Measurements from ENCODE around the gene PNMA5. TPM values are rescaled to one million over a fixed set of nuclear protein-coding genes. Genes with fewer than 3 reads are reported as not detected.
A peak's percentile ranks its signal among the peaks of the same experiment; 100 is the strongest.

PNMA5 gene
- total RNA-seq (2021; fragmentation: NEBNext Ultra II Directional; extraction: Animal tissue kit (Norgen Biotek cat#: 25700)) = 0.11 and 0.27 TPM in 2 replicates
- 0.11 and 0.14 TPM in 2 replicates for polyA plus RNA-seq (2011; rRNA removed)
- 0.43 TPM for polyA plus RNA-seq (2011; cell fraction: cytosol; rRNA removed)
- 0.44 TPM for polyA plus RNA-seq (2011; cell fraction: nucleus; rRNA removed)
- 0.08 to 0.37 TPM (median 0.35 TPM) in 4 replicates for polyA plus RNA-seq (2012, experiment 1 of 2)
- polyA plus RNA-seq (2012, experiment 2 of 2) = 0.22 TPM
- polyA plus RNA-seq (2013, experiment 1 of 2) = 0.10 TPM
- polyA plus RNA-seq (2013, experiment 2 of 2) = 0.06 TPM
- polyA minus RNA-seq (2011; rRNA and poly(A)+ RNA removed) = 0.09 and 0.54 TPM in 2 replicates
- not detected for polyA minus RNA-seq (2011; cell fraction: cytosol; rRNA and poly(A)+ RNA removed)
- not detected for polyA minus RNA-seq (2011; cell fraction: nucleus; rRNA and poly(A)+ RNA removed)
- long read RNA-seq, experiment 1, partial matches to known transcripts = 0 of 1 reads
- long read RNA-seq, experiment 1, other reads (novel, unspliced or antisense) = 1 of 1 reads
- long read RNA-seq, experiment 2 = 0 reads

- Histone ChIP-seq H3K27me3 (replicated peaks in 1 of 4; ENCODE audit: control insufficient read depth in 3 of 4, extremely low read depth in 1 of 4, insufficient read depth in 3 of 4, low read length in 3 of 4) (no peaks in the 10 kb centered on the region), H3K9ac (replicated peaks in 1 of 4; ENCODE audit: extremely low read depth in 1 of 4, low read depth in 3 of 4, low read length in 3 of 4) (no peak within 1 kb of the TSS), H2BK5ac (ENCODE audit: low read depth, low read length) (no peak within 1 kb of the TSS), H2BK20ac (ENCODE audit: low read length) (no peak within 1 kb of the TSS), H3K23me2 (ENCODE audit: low read depth, low read length) (0 out of 2 replicates have a peak, but pooled peaks cover 2% of the 10 kb centered on the region), H3K14ac (ENCODE audit: insufficient read length) (no peak within 1 kb of the TSS), H3K18ac (ENCODE audit: extremely low read depth, low read length) (no peak within 1 kb of the TSS; the same call in 1 of the 2 replicates), H3K27ac (ENCODE audit: low read depth, low read length) (no peak within 1 kb of the TSS), H2BK120ac (replicated peaks; ENCODE audit: low read depth, low read length) (no peak within 1 kb of the TSS), H3K4me3 (ENCODE audit: extremely low read depth in 1 of 4, insufficient read depth in 2 of 4, low read depth in 3 of 4, low read length in 4 of 4) (no peak within 1 kb of the TSS), H4K20me1 (replicated peaks in 1 of 2; ENCODE audit: control insufficient read depth in 1 of 2, insufficient read depth in 2 of 2, low read length in 2 of 2) (no peaks in the 10 kb centered on the region), H4K5ac (ENCODE audit: insufficient read length, low read depth, low read length) (no peak within 1 kb of the TSS), H3K56ac (replicated peaks; ENCODE audit: insufficient read length, low read depth, low read length) (no peak within 1 kb of the TSS), H2AK5ac (ENCODE audit: low read depth, low read length) (no peak within 1 kb of the TSS), H2BK15ac (ENCODE audit: low read length) (no peak within 1 kb of the TSS), H3K4ac (replicated peaks; ENCODE audit: insufficient read length, low read depth, low read length) (no peak within 1 kb of the TSS), H3K9me3 (ENCODE audit: insufficient read depth in 2 of 2, low read depth in 1 of 2, low read length in 1 of 2) (no peaks in the 10 kb centered on the region), H4K8ac (ENCODE audit: extremely low read depth, insufficient read depth, low read length) (no peak within 1 kb of the TSS), H3K4me1 (replicated peaks in 1 of 4; ENCODE audit: control insufficient read depth in 3 of 4, insufficient read depth in 4 of 4, low read length in 3 of 4) (peaks cover 0 to 5% (median 0%) of the 10 kb centered on the region in 4 experiments; a peak in 1 of 7 replicates), H4K91ac (replicated peaks; ENCODE audit: insufficient read length, low read length) (no peak within 1 kb of the TSS), H2BK12ac (ENCODE audit: low read depth, low read length) (no peak within 1 kb of the TSS), H2AFZ (ENCODE audit: low read length) (no peak within 1 kb of the TSS), H3K23ac (ENCODE audit: insufficient read length) (no peak within 1 kb of the TSS), H3K36me3 (ENCODE audit: control insufficient read depth in 2 of 4, insufficient read depth in 4 of 4, low read length in 3 of 4) (no peaks in the 10 kb centered on the region), H3K79me1 (ENCODE audit: low read depth, low read length) (no peaks in the 10 kb centered on the region), H3K4me2 (ENCODE audit: insufficient read depth in 1 of 2, low read depth in 2 of 2, low read length in 2 of 2) (peak within 1 kb of the TSS in 1 of 2 experiments; percentile 27; a peak in 1 of 4 replicates), H3K79me2 (ENCODE audit: control insufficient read depth in 1 of 2, insufficient read depth in 2 of 2, low read length in 2 of 2) (no peaks in the 10 kb centered on the region)
- CTCF ChIA-PET (ENCODE audit: partially characterized antibody) = no interaction called here
- POLR2A ChIA-PET (ENCODE audit: partially characterized antibody) = no interaction called here
- FAIRE-seq (no peak), DNase-seq (ENCODE audit: low read depth in 1 of 2, low spot score in 2 of 2) (no peak)
- 93% methylated on average over 6 of the region's 31 CpGs; no CpG with 5 or more reads in 1 of the 2 experiments for WGBS, 2 experiments (ENCODE audit: extremely low coverage in 1 of 2, insufficient coverage in 1 of 2, insufficient read length in 1 of 2, insufficient replicate concordance in 2 of 2, low coverage in 1 of 2, low lambda C conversion rate in 2 of 2, missing lambda C conversion rate in 1 of 2)
- TF ChIP-seq CTBP2 (IDR thresholded peaks at IDR 0.05; ENCODE audit: borderline replicate concordance, insufficient read depth, insufficient read length, low read length) (no peak), JUN (IDR thresholded peaks at IDR 0.05; ENCODE audit: low read depth, low read length) (no peak), TCF12 (IDR thresholded peaks at IDR 0.05; ENCODE audit: low read depth, low read length) (no peak), ASH2L (IDR thresholded peaks at IDR 0.05; ENCODE audit: low read length) (no peak), POU5F1 (IDR thresholded peaks at IDR 0.05; ENCODE audit: low read depth, low read length) (no peak), EGR1 (IDR thresholded peaks at IDR 0.05; ENCODE audit: borderline replicate concordance, low read depth, low read length) (no peak), SAP30 (IDR thresholded peaks at IDR 0.05; ENCODE audit: insufficient read depth, insufficient replicate concordance, low read length) (no peak), POLR2A (IDR thresholded peaks at IDR 0.05; ENCODE audit: control extremely low read depth in 1 of 2, low read depth in 2 of 2, low read length in 2 of 2) (no peak), USF2 (IDR thresholded peaks at IDR 0.05; ENCODE audit: low read length) (no peak), CBX5 (IDR thresholded peaks at IDR 0.05; ENCODE audit: low read depth, low read length) (no peak), E2F6 (IDR thresholded peaks at IDR 0.05) (no peak)
Observed at GRCh38 chrX:152993933-152994332, at the start of gene PNMA5. Gene PNMA5 (minus strand): TSS chrX:152994116. CDS start chrX:152991598, 2,518 bp downstream.
